Fibroblast of lung (primary cell): Measurements from ENCODE around the gene A3GALT2.

Experiments
- CTCF ChIP-seq, 2 donors: IDR thresholded peaks in 1 of 2; conservative IDR thresholded peaks in 1 of 2; 1 replicate in 1 of 2; 2 replicates in 1 of 2; pipeline ENCODE4 v1.5.1; 2011 to 2012; ENCODE audit warnings: low read length in 2 of 2, control low read depth in 1 of 2, inconsistent platforms in 1 of 2, low read depth in 1 of 2, mild to moderate bottlenecking in 1 of 2
- EZH2 ChIP-seq: IDR thresholded peaks from 2 replicates; pipeline ENCODE4 v1.5.1; 2012; ENCODE audit warnings: low read length, control low read depth, mild to moderate bottlenecking; ENCODE audit errors: missing control alignments

DNA sequence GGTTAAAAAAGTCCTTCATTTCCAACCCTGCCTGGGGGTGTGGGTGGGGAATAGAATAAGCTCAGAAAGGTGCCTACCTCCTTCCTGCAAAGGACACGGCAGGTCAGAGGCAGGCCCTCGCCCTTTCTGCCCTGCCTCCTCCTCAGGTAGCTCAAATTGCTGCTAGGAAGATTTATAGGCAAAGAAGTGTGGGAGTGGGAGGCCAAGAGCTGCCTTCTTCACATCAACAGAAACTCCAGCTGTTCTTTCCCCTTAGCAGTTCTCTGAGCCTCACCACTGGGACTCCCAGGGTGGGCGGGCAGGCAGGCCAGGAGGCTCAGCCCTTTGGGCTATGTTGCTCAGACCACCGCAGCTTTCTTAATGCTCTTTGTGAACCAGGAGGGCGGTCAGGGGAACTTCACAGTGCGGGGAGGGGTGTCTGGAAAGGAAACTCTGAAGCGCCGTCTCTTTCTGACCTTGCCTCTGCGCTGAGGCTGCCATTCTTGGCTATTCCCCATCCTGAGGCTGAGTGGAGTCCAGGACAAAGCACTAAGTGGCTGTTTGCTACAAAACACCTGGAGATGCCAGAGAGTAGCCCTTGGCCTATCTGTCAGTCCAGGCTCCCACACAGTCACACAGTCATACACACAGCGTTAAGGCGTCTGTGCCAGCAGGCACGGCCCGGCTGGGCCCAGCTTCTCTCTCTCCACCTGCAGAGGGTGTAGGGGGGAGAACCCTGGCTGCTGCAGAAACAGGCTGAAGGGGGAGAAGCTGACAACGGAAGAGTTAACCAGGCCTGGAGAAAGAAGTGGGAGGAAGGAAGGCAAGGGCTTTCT is 3.0 kb upstream of the A3GALT2 start:
- TF ChIP-seq CTCF (conservative IDR thresholded peaks at IDR 0.05 in 1 of 2, IDR thresholded peaks at IDR 0.05 in 1 of 2; ENCODE audit: low read depth in 1 of 2, low read length in 2 of 2) (no peak), EZH2 (no peak)
